Measurements from ENCODE around the gene PTPRM. TPM values are rescaled to one million over a fixed set of nuclear protein-coding genes. Genes with fewer than 3 reads are reported as not detected.

PTPRM gene
- total and polyA plus RNA-seq, 2 of the 8 experiments (the other 6 are each of a cell fraction or from before 2014, with no cell fraction given), result 4.1 to 7.0 TPM

DNA sequence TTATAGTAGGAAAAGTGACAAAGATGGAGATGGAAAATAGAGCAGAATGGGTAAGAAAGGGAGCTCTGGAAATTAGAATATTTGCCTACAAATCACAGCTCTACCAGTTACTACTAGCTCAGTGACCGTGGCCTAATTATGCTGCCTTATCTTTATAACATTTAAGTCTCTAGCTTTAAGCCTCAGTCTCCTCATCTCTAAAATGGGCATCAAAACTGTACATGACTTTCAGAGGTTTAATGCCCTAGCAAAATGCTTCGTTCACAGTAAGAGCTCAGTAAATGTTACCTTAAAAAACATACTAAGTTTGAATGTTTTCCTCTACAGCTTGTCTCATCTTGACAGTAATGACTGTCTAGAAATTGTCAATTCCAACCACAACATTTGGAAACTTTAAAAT, 8.3 kb upstream of the PTPRM start:
- no peak for FAIRE-seq
- Histone ChIP-seq H3K14ac (ENCODE audit: insufficient read length) (no peak overlapping the region), H2BK5ac (ENCODE audit: low read depth, low read length) (no peak overlapping the region), H3K4me3 (ENCODE audit: extremely low read depth in 1 of 4, insufficient read depth in 2 of 4, low read depth in 3 of 4, low read length in 4 of 4) (no peak overlapping the region), H2BK120ac (replicated peaks; ENCODE audit: low read depth, low read length) (no peak overlapping the region), H3K79me2 (ENCODE audit: control insufficient read depth in 1 of 2, insufficient read depth in 2 of 2, low read length in 2 of 2) (no peaks in the 10 kb centered on the region), H2BK12ac (ENCODE audit: low read depth, low read length) (no peak overlapping the region), H2BK15ac (ENCODE audit: low read length) (no peak overlapping the region), H4K5ac (ENCODE audit: insufficient read length, low read depth, low read length) (no peak overlapping the region), H3K27me3 (replicated peaks in 1 of 4; ENCODE audit: control insufficient read depth in 3 of 4, extremely low read depth in 1 of 4, insufficient read depth in 3 of 4, low read length in 3 of 4) (no peaks in the 10 kb centered on the region; a peak in 1 of 7 replicates), H4K20me1 (replicated peaks in 1 of 2; ENCODE audit: control insufficient read depth in 1 of 2, insufficient read depth in 2 of 2, low read length in 2 of 2) (no peaks in the 10 kb centered on the region), H3K23ac (ENCODE audit: insufficient read length) (no peak overlapping the region), H2AFZ (ENCODE audit: low read length) (no peak overlapping the region), H3K79me1 (ENCODE audit: low read depth, low read length) (no peaks in the 10 kb centered on the region), H4K91ac (replicated peaks; ENCODE audit: insufficient read length, low read length) (no peak overlapping the region), H3K4me1 (replicated peaks in 1 of 4; ENCODE audit: control insufficient read depth in 3 of 4, insufficient read depth in 4 of 4, low read length in 3 of 4) (peaks cover 0 to 5% (median 0%) of the 10 kb centered on the region in 4 experiments; a peak in 2 of 7 replicates), H3K9me3 (ENCODE audit: insufficient read depth in 2 of 2, low read depth in 1 of 2, low read length in 1 of 2) (no peaks in the 10 kb centered on the region), H3K56ac (replicated peaks; ENCODE audit: insufficient read length, low read depth, low read length) (no peak overlapping the region), H3K9ac (replicated peaks in 1 of 4; ENCODE audit: extremely low read depth in 1 of 4, low read depth in 3 of 4, low read length in 3 of 4) (no peak overlapping the region), H3K27ac (ENCODE audit: low read depth, low read length) (no peak overlapping the region), H2BK20ac (ENCODE audit: low read length) (no peak overlapping the region), H3K36me3 (ENCODE audit: control insufficient read depth in 2 of 4, insufficient read depth in 4 of 4, low read length in 3 of 4) (no peaks in the 10 kb centered on the region), H3K4me2 (ENCODE audit: insufficient read depth in 1 of 2, low read depth in 2 of 2, low read length in 2 of 2) (no peak overlapping the region), H3K18ac (ENCODE audit: extremely low read depth, low read length) (no peak overlapping the region), H4K8ac (ENCODE audit: extremely low read depth, insufficient read depth, low read length) (no peak overlapping the region), H3K4ac (replicated peaks; ENCODE audit: insufficient read length, low read depth, low read length) (no peak overlapping the region), H2AK5ac (ENCODE audit: low read depth, low read length) (no peak overlapping the region), H3K23me2 (ENCODE audit: low read depth, low read length) (no peaks in the 10 kb centered on the region)
- ChIA-PET POLR2A (ENCODE audit: partially characterized antibody) (no interaction called here), CTCF (ENCODE audit: partially characterized antibody) (interaction anchor here (0.9 to 2.0 kb wide), 6 partner anchors 8 to 286 kb away, joined by 3 to 7 read pairs (median 4); partner anchors contain the start of gene PTPRM)
- 78% methylated on average over 2 of the region's 2 CpGs; no CpG with 5 or more reads in 1 of the 2 experiments for WGBS, 2 experiments (ENCODE audit: extremely low coverage in 1 of 2, insufficient coverage in 1 of 2, insufficient read length in 1 of 2, insufficient replicate concordance in 2 of 2, low coverage in 1 of 2, low lambda C conversion rate in 2 of 2, missing lambda C conversion rate in 1 of 2)
- no peak for DNase-seq (ENCODE audit: low read depth in 1 of 2, low spot score in 2 of 2)
- TF ChIP-seq SP2 (IDR thresholded peaks at IDR 0.05; ENCODE audit: low read length) (no peak), CREB1 (IDR thresholded peaks at IDR 0.05) (no peak), MAFK (IDR thresholded peaks at IDR 0.05; ENCODE audit: low read depth, low read length) (no peak), BACH1 (IDR thresholded peaks at IDR 0.05; ENCODE audit: low read length) (no peak), BRCA1 (IDR thresholded peaks at IDR 0.05; ENCODE audit: low read depth, low read length) (no peak), EP300 (IDR thresholded peaks at IDR 0.05; ENCODE audit: borderline replicate concordance in 1 of 2, low read depth in 2 of 2, low read length in 2 of 2) (no peak)
- TF ChIP-seq, protein P1, sequence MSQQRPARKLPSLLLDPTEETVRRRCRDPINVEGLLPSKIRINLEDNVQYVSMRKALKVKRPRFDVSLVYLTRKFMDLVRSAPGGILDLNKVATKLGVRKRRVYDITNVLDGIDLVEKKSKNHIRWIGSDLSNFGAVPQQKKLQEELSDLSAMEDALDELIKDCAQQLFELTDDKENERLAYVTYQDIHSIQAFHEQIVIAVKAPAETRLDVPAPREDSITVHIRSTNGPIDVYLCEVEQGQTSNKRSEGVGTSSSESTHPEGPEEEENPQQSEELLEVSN (IDR thresholded peaks at IDR 0.05), result no peak
